OCI-LY3 (cell line): ENCODE measurements around the gene BAIAP2.

ENCODE experiments used
- H2AFZ ChIP-seq: fragments of 200-600, 300-600 bp; shearing (Covaris generic); 2 replicates; pipeline ENCODE4 v1.6.0; 2014; ENCODE audit warnings: antibody characterized with exemption, low read depth, low read length
- H3K27ac ChIP-seq: fragments of 200-600, 300-600 bp; sonication (generic); 2 replicates; pipeline ENCODE4 v1.5.1; 2014; ENCODE audit warnings: mild to moderate bottlenecking, low read length, moderate library complexity, mixed read lengths
- H3K27me3 ChIP-seq: fragments of 200-600, 300-600 bp; sonication (generic); 2 replicates; pipeline ENCODE4 v1.6.1; 2014; ENCODE audit warnings: low read depth, low read length, mixed read lengths
- H3K36me3 ChIP-seq: fragments of 200-600, 300-600 bp; sonication (generic); replicated peaks from 2 replicates; pipeline ENCODE3; 2014; ENCODE audit warnings: low read depth, low read length, mixed read lengths
- H3K4me1 ChIP-seq: fragments of 300-600, 200-600 bp; sonication (generic); 2 replicates; pipeline ENCODE4 v1.6.1; 2014; ENCODE audit warnings: low read length, mixed read lengths
- H3K4me2 ChIP-seq: fragments of 200-600, 300-600 bp; sonication (generic); 2 replicates; pipeline ENCODE4 v1.6.1; 2014; ENCODE audit warnings: low read length, mixed read lengths
- H3K4me3 ChIP-seq: fragments of 300-600, 200-600 bp; sonication (generic); 2 replicates; pipeline ENCODE4 v1.5.1; 2014; ENCODE audit warnings: antibody characterized with exemption, mild to moderate bottlenecking, low read length, moderate library complexity
- H3K79me2 ChIP-seq: fragments of 300-600, 200-600 bp; shearing (Covaris generic); 2 replicates; pipeline ENCODE4 v1.6.1; 2014; ENCODE audit warnings: mild to moderate bottlenecking, low read length, mixed read lengths
- H3K9ac ChIP-seq: fragments of 300-600, 200-600 bp; shearing (Covaris generic); 2 replicates; pipeline ENCODE4 v1.6.0; 2014; ENCODE audit warnings: mild to moderate bottlenecking, low read length, moderate library complexity
- H3K9me3 ChIP-seq: fragments of 200-600, 300-600 bp; shearing (Covaris generic); 2 replicates; pipeline ENCODE4 v1.6.1; 2014; ENCODE audit warnings: low read length, mixed read lengths; ENCODE audit not compliant: insufficient read depth
- H4K20me1 ChIP-seq: fragments of 200-600, 300-600 bp; sonication (generic); 2 replicates; pipeline ENCODE4 v1.6.1; 2016; ENCODE audit warnings: low read length, mixed read lengths; ENCODE audit not compliant: insufficient read depth
- EZH2phosphoT487 ChIP-seq: fragments of 200-600 bp; shearing (Covaris generic); IDR thresholded peaks from 2 replicates; pipeline ENCODE4 v1.6.1; 2018; ENCODE audit warnings: antibody characterized with exemption, mixed run types, low read depth
- TF ChIP-seq, protein P1 (sequence below): fragments of 200-600, 300-600 bp; sonication (generic); IDR thresholded peaks from 2 replicates; pipeline ENCODE4 v1.5.1; 2014; ENCODE audit warnings: antibody characterized with exemption, low read length, low read depth

BAIAP2 gene

DNA sequence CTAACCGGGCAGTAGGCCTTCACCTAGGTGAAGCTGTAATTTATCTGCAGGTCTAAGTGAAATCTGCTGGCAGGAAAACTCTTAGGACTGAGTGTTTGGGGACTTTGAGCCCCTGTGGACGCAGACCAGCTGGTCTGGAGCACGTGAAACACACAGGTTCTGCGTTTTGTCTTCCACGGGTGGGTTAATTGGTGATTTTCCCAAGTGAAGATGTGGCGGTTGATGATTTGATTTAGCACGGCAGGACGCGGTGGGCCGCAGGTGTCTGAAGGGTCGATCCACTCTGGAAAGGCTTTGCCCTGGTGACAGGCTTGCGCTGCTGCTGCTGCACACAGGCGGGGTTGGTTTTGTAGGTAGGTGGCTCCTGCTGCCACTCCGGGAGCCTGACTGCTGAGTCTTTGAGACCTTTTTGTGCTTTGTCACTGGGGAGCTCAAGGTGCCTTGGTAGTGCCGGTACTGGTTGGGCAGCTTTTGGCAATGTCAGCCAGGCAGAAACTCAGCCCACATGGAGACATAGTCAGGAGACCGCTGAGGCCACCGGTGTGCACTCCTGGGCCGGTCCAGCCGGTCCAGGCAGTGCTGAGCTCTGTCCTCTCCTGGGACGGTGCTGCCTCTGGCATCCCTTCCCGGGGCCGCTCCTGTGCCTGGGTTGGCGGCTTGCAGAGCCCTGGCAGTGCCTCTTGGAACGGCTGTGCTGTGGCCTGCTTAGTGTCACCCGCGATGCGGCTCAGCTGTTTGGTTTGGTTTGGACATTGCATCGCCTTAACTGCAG lies 2.3 kb downstream of the BAIAP2 start:
- H3K4me3 ChIP-seq, result no peak overlapping the region
- no peaks in the 10 kb centered on the region for H3K9me3 ChIP-seq
- no peaks in the 10 kb centered on the region for H3K4me1 ChIP-seq
- no peak overlapping the region for H2AFZ ChIP-seq
- TF ChIP-seq, protein P1, sequence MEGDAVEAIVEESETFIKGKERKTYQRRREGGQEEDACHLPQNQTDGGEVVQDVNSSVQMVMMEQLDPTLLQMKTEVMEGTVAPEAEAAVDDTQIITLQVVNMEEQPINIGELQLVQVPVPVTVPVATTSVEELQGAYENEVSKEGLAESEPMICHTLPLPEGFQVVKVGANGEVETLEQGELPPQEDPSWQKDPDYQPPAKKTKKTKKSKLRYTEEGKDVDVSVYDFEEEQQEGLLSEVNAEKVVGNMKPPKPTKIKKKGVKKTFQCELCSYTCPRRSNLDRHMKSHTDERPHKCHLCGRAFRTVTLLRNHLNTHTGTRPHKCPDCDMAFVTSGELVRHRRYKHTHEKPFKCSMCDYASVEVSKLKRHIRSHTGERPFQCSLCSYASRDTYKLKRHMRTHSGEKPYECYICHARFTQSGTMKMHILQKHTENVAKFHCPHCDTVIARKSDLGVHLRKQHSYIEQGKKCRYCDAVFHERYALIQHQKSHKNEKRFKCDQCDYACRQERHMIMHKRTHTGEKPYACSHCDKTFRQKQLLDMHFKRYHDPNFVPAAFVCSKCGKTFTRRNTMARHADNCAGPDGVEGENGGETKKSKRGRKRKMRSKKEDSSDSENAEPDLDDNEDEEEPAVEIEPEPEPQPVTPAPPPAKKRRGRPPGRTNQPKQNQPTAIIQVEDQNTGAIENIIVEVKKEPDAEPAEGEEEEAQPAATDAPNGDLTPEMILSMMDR, result no peak
- TF ChIP-seq EZH2phosphoT487, result no peak
- no peak overlapping the region for H3K4me2 ChIP-seq
- H3K79me2 ChIP-seq, result no peaks in the 10 kb centered on the region
- H4K20me1 ChIP-seq, result no peaks in the 10 kb centered on the region
- H3K36me3 ChIP-seq, result no peaks in the 10 kb centered on the region
- H3K27me3 ChIP-seq, result peaks cover 14% of the 10 kb centered on the region
- no peak overlapping the region for H3K27ac ChIP-seq
- no peak overlapping the region for H3K9ac ChIP-seq

DNA sequence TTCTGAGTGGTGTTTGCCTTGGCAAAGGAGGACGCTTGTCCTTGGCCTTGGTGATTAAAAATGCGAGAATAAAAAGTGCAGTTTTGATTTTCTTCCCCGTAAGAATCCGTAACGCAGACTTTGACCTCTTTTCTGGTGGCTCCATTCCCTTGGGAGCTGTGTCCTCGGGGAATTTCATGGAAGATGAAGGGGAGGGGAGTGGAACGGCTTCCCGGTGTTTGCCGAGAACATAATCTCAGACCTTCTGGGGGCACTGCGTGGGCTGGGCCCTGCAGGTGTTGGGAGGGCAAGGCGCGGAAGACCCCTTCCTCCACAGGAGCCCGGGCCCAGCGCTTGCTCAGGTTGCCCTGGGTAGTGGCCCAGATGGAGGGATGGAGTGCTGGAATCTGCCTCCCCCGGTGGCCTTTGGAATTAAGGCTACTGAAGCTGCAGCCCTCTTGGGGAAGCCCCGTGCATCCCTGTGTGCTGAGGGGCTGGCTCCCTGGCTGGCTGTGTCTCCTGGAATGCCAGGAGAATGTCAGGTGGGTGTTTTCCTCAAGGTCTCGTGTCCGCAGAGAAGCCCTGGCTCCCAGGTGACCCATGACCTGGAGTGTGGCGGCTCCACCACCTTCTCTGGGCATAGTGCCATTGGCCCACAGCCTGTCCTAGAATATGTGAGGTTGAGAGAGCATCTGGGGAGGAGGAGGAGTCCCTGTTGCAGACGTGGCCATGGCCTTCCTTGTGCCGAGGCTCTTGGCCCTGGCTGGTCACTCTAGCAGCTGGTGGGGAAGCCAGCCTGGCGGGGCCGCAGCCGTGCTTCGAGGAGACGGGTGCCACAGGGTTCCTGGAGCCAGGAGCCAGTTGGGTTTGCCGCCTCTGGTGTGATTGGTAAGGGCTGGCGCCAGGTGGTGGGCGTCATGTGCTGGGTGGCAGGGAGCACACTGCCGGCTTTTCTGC lies 3.1 kb downstream of the BAIAP2 start:
- no peak overlapping the region for H3K27ac ChIP-seq
- no peaks in the 10 kb centered on the region for H3K79me2 ChIP-seq
- H3K9ac ChIP-seq, result no peak overlapping the region
- H3K4me3 ChIP-seq, result no peak overlapping the region
- H3K9me3 ChIP-seq, result no peaks in the 10 kb centered on the region
- no peak for TF ChIP-seq EZH2phosphoT487
- TF ChIP-seq, protein P1, result no peak
- no peak overlapping the region for H3K4me2 ChIP-seq
- H3K4me1 ChIP-seq, result no peaks in the 10 kb centered on the region
- peaks cover 13% of the 10 kb centered on the region for H3K27me3 ChIP-seq
- no peaks in the 10 kb centered on the region for H4K20me1 ChIP-seq
- H3K36me3 ChIP-seq, result no peaks in the 10 kb centered on the region
- H2AFZ ChIP-seq, result no peak overlapping the region

DNA sequence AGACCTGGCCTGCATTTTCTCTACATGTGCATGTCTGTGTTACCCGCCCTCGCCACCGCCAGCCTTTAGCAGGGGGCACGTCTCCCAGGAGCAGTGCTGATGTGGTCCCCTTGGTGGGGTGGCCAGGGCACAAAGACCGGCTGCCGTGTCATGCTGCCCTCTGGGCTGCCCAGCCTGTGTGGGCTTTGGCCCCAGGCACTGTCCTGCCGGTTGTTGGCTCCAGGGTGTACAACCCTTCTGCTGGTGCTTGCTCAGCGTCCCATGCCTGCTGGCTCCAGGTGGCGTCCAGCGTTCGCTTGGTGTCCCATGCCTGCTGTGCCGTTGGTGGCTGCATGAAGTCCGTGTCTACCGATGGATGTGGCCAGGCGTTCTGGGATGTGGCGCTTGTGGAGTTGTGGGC lies 4.1 kb downstream of the BAIAP2 start:
- H3K27me3 ChIP-seq, result peaks cover 3% of the 10 kb centered on the region
- no peaks in the 10 kb centered on the region for H3K79me2 ChIP-seq
- H3K9me3 ChIP-seq, result no peaks in the 10 kb centered on the region
- no peaks in the 10 kb centered on the region for H4K20me1 ChIP-seq
- H2AFZ ChIP-seq, result no peak overlapping the region
- no peak overlapping the region for H3K4me2 ChIP-seq
- no peaks in the 10 kb centered on the region for H3K4me1 ChIP-seq
- no peak overlapping the region for H3K4me3 ChIP-seq
- no peak overlapping the region for H3K27ac ChIP-seq
- TF ChIP-seq, protein P1, result no peak
- no peak for TF ChIP-seq EZH2phosphoT487
- H3K9ac ChIP-seq, result no peak overlapping the region
- H3K36me3 ChIP-seq, result no peaks in the 10 kb centered on the region
